ENCODE measurements around the gene PROK1. TPM values are rescaled to one million over a fixed set of nuclear protein-coding genes. Genes with fewer than 3 reads are reported as not detected.

The PROK1 gene
- total RNA-seq, 2 experiments from 2014 or later: not detected

GRCh38 chr1:110444561-110444960 lies 6.4 kb upstream of the PROK1 start:
- H3K27me3 Mint-ChIP-seq: no peaks in the 10 kb centered on the region
- H3K9me3 Mint-ChIP-seq: no peaks in the 10 kb centered on the region
- H3K4me1 Mint-ChIP-seq (ENCODE audit: low read depth): no peaks in the 10 kb centered on the region
- ATAC-seq (no peak), DNase-seq (no peak)
- no peak overlapping the region for H3K4me3 Mint-ChIP-seq
- ChIA-PET POLR2A (no interaction called here), CTCF (no interaction called here)
- no peak overlapping the region for H3K27ac Mint-ChIP-seq
- H3K36me3 Mint-ChIP-seq (ENCODE audit: low read depth): no peaks in the 10 kb centered on the region
- TF ChIP-seq CTCF (IDR thresholded peaks at IDR 0.05): no peak
- intact Hi-C loops (cut with micrococcal nuclease): no loop called here

- intact Hi-C loops (cut with micrococcal nuclease): no loop called here
- POLR2A ChIA-PET: no interaction called here
- Mint-ChIP-seq H3K27me3 (peaks cover 4% of the 10 kb centered on the region), H3K4me1 (ENCODE audit: low read depth) (no peaks in the 10 kb centered on the region), H3K36me3 (ENCODE audit: low read depth) (no peaks in the 10 kb centered on the region), H3K4me3 (no peak overlapping the region), H3K27ac (no peak overlapping the region), H3K9me3 (no peaks in the 10 kb centered on the region)
- TF ChIP-seq CTCF (IDR thresholded peaks at IDR 0.05): no peak
- no peak for ATAC-seq
- CTCF ChIA-PET: interaction anchor here (1.3 to 6.9 kb wide), 4 partner anchors 10 to 243 kb away, joined by 3 to 31 read pairs (median 4); no protein-coding TSS in a partner anchor
- no peak for DNase-seq
These were observed 993 bp upstream of the PROK1 start for GRCh38 chr1:110449661-110450651.

GRCh38 chr1:110452330-110452729 lies 1.4 kb downstream of the PROK1 start:
- Mint-ChIP-seq H3K4me3 (no peak overlapping the region), H3K27ac (no peak overlapping the region), H3K27me3 (peaks cover 4% of the 10 kb centered on the region), H3K9me3 (no peaks in the 10 kb centered on the region), H3K36me3 (ENCODE audit: low read depth) (no peaks in the 10 kb centered on the region), H3K4me1 (ENCODE audit: low read depth) (no peaks in the 10 kb centered on the region)
- ATAC-seq: no peak
- TF ChIP-seq CTCF (IDR thresholded peaks at IDR 0.05): no peak
- intact Hi-C loops (cut with micrococcal nuclease): no loop called here
- POLR2A ChIA-PET: interaction anchor here (0.9 to 2.1 kb wide), 4 partner anchors 11 to 238 kb away, joined by 3 to 6 read pairs (median 4); no protein-coding TSS in a partner anchor
- DNase-seq: no peak
- CTCF ChIA-PET: interaction anchor here (0.9 to 6.9 kb wide), 5 partner anchors 8 to 578 kb away, joined by 3 to 31 read pairs (median 5); no protein-coding TSS in a partner anchor

- no peaks in the 10 kb centered on the region for H3K36me3 Mint-ChIP-seq (ENCODE audit: low read depth)
- intact Hi-C loops (cut with micrococcal nuclease): no loop called here
- POLR2A ChIA-PET: interaction anchor here (2.1 kb wide), 1 partner anchor 15 kb away, joined by 6 read pairs; no protein-coding TSS in a partner anchor
- DNase-seq (no peak), ATAC-seq (no peak)
- H3K9me3 Mint-ChIP-seq: no peaks in the 10 kb centered on the region
- H3K4me3 Mint-ChIP-seq: no peak overlapping the region
- peaks cover 4% of the 10 kb centered on the region for H3K27me3 Mint-ChIP-seq
- TF ChIP-seq CTCF (IDR thresholded peaks at IDR 0.05): no peak
- no peak overlapping the region for H3K27ac Mint-ChIP-seq
- H3K4me1 Mint-ChIP-seq (ENCODE audit: low read depth): no peaks in the 10 kb centered on the region
- CTCF ChIA-PET: interaction anchor here (1.1 to 6.9 kb wide), 4 partner anchors 17 to 251 kb away, joined by 3 to 31 read pairs (median 6); no protein-coding TSS in a partner anchor
These were observed 2.9 kb downstream of the PROK1 start for GRCh38 chr1:110453829-110454228.

- Mint-ChIP-seq H3K27ac (no peak overlapping the region), H3K4me1 (ENCODE audit: low read depth) (no peaks in the 10 kb centered on the region), H3K4me3 (no peak overlapping the region), H3K36me3 (ENCODE audit: low read depth) (no peaks in the 10 kb centered on the region), H3K9me3 (no peaks in the 10 kb centered on the region), H3K27me3 (peaks cover 4% of the 10 kb centered on the region)
- no peak for ATAC-seq
- TF ChIP-seq CTCF (IDR thresholded peaks at IDR 0.05): no peak
- POLR2A ChIA-PET: interaction anchor here (2.1 kb wide), 1 partner anchor 15 kb away, joined by 6 read pairs; no protein-coding TSS in a partner anchor
- CTCF ChIA-PET: interaction anchor here (1.1 to 6.9 kb wide), 4 partner anchors 17 to 251 kb away, joined by 3 to 31 read pairs (median 4); no protein-coding TSS in a partner anchor
- intact Hi-C loops (cut with micrococcal nuclease): no loop called here
- DNase-seq: no peak
These were observed 3.4 kb downstream of the PROK1 start for GRCh38 chr1:110454328-110454727.

Data from activated CD8-positive, alpha-beta T cell treated with anti-CD3 and anti-CD28 coated beads for 36 hours (primary cell).